Loucy (cell line): Measurements from ENCODE around the gene SLPI.

Experiments
- H2AFZ ChIP-seq: fragments of 200-600 bp; sonication (generic); 2 replicates; pipeline ENCODE4 v1.6.0; 2016; ENCODE audit warnings: antibody characterized with exemption, mild to moderate bottlenecking, low read length, moderate library complexity
- H3F3A ChIP-seq: fragments of 200-600 bp; 2 replicates; pipeline ENCODE4 v1.6.0; 2016; ENCODE audit warnings: antibody characterized with exemption, low read depth, mild to moderate bottlenecking
- H3K27me3 ChIP-seq: fragments of 200-600 bp; sonication (generic); 2 replicates; pipeline ENCODE4 v1.6.1; 2014; ENCODE audit warnings: low read length, mild to moderate bottlenecking; ENCODE audit not compliant: insufficient read depth, poor library complexity, severe bottlenecking
- H3K36me3 ChIP-seq: fragments of 200-600 bp; sonication (generic); 2 replicates; pipeline ENCODE4 v1.6.1; 2016; ENCODE audit warnings: low read length; ENCODE audit not compliant: insufficient read depth
- H3K4me1 ChIP-seq: fragments of 200-600 bp; sonication (generic); 2 replicates; pipeline ENCODE4 v1.5.1; 2014; ENCODE audit warnings: low read length, mild to moderate bottlenecking; ENCODE audit not compliant: insufficient read depth, poor library complexity, severe bottlenecking
- H3K4me2 ChIP-seq: fragments of 200-600 bp; sonication (generic); 2 replicates; pipeline ENCODE4 v1.6.0; 2014; ENCODE audit warnings: antibody characterized with exemption, low read length, low read depth, mild to moderate bottlenecking; ENCODE audit not compliant: poor library complexity, severe bottlenecking
- H3K4me3 ChIP-seq: fragments of 200-600 bp; sonication (generic); 2 replicates; pipeline ENCODE4 v1.5.1; 2014; ENCODE audit warnings: low read length, mild to moderate bottlenecking, mixed read lengths; ENCODE audit not compliant: poor library complexity, severe bottlenecking
- H3K79me2 ChIP-seq: fragments of 200-600 bp; sonication (generic); 2 replicates; pipeline ENCODE4 v1.6.1; 2014; ENCODE audit warnings: low read length; ENCODE audit not compliant: insufficient read depth
- H3K9ac ChIP-seq: fragments of 200-600 bp; sonication (generic); 2 replicates; pipeline ENCODE4 v1.6.0; 2014; ENCODE audit warnings: mild to moderate bottlenecking, low read depth, low read length, moderate library complexity; ENCODE audit not compliant: poor library complexity, severe bottlenecking
- H3K9me2 ChIP-seq: fragments of 200-600 bp; sonication (generic); replicated peaks from 2 replicates; pipeline ENCODE4 v1.6.1; 2016; ENCODE audit warnings: low read depth, low read length, mixed read lengths
- H3K9me3 ChIP-seq: fragments of 200-600 bp; sonication (generic); 2 replicates; pipeline ENCODE4 v1.6.1; 2014; ENCODE audit warnings: mild to moderate bottlenecking, antibody characterized with exemption, low read length, low read depth; ENCODE audit not compliant: insufficient read depth
- H4K20me1 ChIP-seq: fragments of 200-600 bp; sonication (generic); 2 replicates; pipeline ENCODE4 v1.6.0; 2014; ENCODE audit warnings: antibody characterized with exemption, low read length, mild to moderate bottlenecking; ENCODE audit not compliant: insufficient read depth, poor library complexity, severe bottlenecking
- EZH2phosphoT487 ChIP-seq: fragments of 200-600 bp; IDR thresholded peaks from 2 replicates; pipeline ENCODE4 v1.6.1; 2018; ENCODE audit warnings: antibody characterized with exemption, mild to moderate bottlenecking, moderate library complexity, borderline replicate concordance
- TF ChIP-seq, protein P1 (sequence below): fragments of 200-600 bp; sonication (generic); conservative IDR thresholded peaks from 2 replicates; pipeline ENCODE4 v1.5.1; 2014; ENCODE audit warnings: mild to moderate bottlenecking, antibody characterized with exemption, low read length

SLPI gene

DNA sequence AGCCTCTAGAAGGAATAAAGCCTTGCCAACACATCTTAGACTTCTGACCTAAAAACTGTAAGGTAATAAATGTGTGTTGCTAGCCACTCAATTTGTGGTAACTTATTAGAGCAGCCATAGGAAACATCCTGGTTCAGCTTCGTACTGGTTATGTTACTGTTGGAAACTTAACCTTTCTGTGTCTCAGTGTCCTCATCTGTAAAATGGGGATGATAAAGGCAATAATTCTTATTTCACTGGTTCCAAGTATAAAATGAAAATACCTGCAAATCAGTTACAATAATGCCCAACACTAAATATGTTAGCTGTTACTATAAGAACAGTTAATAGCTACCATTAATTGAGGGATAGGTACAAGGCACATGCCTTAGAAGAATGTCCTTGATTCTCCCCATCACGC lies 38.0 kb upstream of the SLPI start:
- H3K9me2 ChIP-seq, result no peaks in the 10 kb centered on the region
- H2AFZ ChIP-seq, result no peak overlapping the region
- H3K4me1 ChIP-seq, result no peaks in the 10 kb centered on the region
- no peaks in the 10 kb centered on the region for H3K36me3 ChIP-seq
- H3K4me3 ChIP-seq, result no peak overlapping the region
- H3K9ac ChIP-seq, result no peak overlapping the region
- TF ChIP-seq EZH2phosphoT487, result no peak
- TF ChIP-seq, protein P1, sequence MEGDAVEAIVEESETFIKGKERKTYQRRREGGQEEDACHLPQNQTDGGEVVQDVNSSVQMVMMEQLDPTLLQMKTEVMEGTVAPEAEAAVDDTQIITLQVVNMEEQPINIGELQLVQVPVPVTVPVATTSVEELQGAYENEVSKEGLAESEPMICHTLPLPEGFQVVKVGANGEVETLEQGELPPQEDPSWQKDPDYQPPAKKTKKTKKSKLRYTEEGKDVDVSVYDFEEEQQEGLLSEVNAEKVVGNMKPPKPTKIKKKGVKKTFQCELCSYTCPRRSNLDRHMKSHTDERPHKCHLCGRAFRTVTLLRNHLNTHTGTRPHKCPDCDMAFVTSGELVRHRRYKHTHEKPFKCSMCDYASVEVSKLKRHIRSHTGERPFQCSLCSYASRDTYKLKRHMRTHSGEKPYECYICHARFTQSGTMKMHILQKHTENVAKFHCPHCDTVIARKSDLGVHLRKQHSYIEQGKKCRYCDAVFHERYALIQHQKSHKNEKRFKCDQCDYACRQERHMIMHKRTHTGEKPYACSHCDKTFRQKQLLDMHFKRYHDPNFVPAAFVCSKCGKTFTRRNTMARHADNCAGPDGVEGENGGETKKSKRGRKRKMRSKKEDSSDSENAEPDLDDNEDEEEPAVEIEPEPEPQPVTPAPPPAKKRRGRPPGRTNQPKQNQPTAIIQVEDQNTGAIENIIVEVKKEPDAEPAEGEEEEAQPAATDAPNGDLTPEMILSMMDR, result no peak
- no peaks in the 10 kb centered on the region for H3K79me2 ChIP-seq
- H3K4me2 ChIP-seq, result no peak overlapping the region
- H3F3A ChIP-seq, result no peaks in the 10 kb centered on the region
- no peaks in the 10 kb centered on the region for H3K27me3 ChIP-seq
- H4K20me1 ChIP-seq, result no peaks in the 10 kb centered on the region
- H3K9me3 ChIP-seq, result no peaks in the 10 kb centered on the region

DNA sequence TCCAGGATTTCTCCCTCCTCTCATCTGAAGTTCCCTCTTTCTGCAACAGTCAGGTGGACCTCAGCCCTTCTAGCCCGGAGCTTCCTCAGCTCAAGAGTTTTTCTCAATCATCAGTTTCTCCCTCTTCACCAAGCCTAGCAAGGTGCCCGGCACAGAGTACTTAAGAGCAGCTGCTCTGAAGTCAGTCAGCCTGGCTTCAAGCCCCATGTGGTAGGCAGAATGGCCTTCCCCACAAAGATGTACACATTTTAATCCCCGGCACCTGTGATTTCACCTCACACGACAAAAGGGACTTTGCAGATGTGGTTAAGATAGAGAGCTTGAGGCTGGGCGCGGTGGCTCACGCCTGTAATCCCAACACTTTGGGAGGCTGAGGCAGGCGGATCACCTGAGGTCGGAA lies 37.2 kb upstream of the SLPI start:
- no peaks in the 10 kb centered on the region for H3K9me2 ChIP-seq
- H3K36me3 ChIP-seq, result no peaks in the 10 kb centered on the region
- no peak overlapping the region for H2AFZ ChIP-seq
- TF ChIP-seq EZH2phosphoT487, result no peak
- TF ChIP-seq, protein P1, result no peak
- H3K4me2 ChIP-seq, result no peak overlapping the region
- H3K9me3 ChIP-seq, result no peaks in the 10 kb centered on the region
- H4K20me1 ChIP-seq, result no peaks in the 10 kb centered on the region
- H3F3A ChIP-seq, result no peaks in the 10 kb centered on the region
- H3K27me3 ChIP-seq, result no peaks in the 10 kb centered on the region
- H3K4me3 ChIP-seq, result no peak overlapping the region
- H3K4me1 ChIP-seq, result no peaks in the 10 kb centered on the region
- H3K9ac ChIP-seq, result no peak overlapping the region
- H3K79me2 ChIP-seq, result no peaks in the 10 kb centered on the region

DNA sequence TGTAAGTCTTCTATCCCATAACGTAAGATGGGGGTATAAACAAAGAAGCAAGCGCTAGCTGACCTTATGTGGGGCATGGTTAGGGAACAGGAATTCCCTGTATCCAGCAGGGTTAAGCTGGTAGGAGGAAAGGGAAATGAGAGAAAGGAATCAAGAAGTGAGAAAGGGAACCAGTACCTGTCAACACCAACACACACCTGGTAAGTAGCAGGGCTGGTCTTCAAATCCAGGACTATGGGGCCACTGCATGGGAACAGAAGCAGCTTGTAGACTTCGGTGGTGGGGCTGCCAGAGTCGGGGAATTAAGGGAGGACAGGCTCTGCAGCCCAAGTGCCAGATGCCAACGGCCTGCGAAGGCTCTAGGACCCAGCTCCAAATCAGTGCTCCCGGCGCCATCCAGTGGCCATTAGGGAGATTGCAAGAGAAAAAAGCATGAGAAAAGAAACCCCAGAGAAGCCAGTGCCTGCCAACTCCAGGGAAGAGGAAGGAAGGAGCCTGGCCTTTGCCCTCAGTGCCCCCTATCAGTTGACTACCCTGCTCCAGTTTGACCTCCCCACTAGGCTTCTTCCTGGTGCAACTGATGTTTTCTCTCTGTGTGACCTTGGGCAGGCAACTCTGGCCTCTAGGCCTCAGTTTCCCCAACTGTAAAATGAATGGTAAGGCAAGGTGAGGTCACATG lies 36.5 kb upstream of the SLPI start:
- H3K9me2 ChIP-seq, result no peaks in the 10 kb centered on the region
- no peaks in the 10 kb centered on the region for H3F3A ChIP-seq
- no peak overlapping the region for H3K4me2 ChIP-seq
- no peaks in the 10 kb centered on the region for H4K20me1 ChIP-seq
- no peaks in the 10 kb centered on the region for H3K36me3 ChIP-seq
- no peaks in the 10 kb centered on the region for H3K79me2 ChIP-seq
- H3K9ac ChIP-seq, result no peak overlapping the region
- no peak overlapping the region for H3K4me3 ChIP-seq
- peak overlapping the region; percentile 36 for H2AFZ ChIP-seq
- no peaks in the 10 kb centered on the region for H3K9me3 ChIP-seq
- H3K27me3 ChIP-seq, result no peaks in the 10 kb centered on the region
- TF ChIP-seq, protein P1, result peak; percentile 91
- TF ChIP-seq EZH2phosphoT487, result no peak
- no peaks in the 10 kb centered on the region for H3K4me1 ChIP-seq
